IPS-18c (cell line): ENCODE data around the gene TMEM89.

ENCODE experiments used
- H3K4me3 ChIP-seq: 2 replicates; pipeline ENCODE4 v1.7.0; 2013; ENCODE audit warnings: low read depth, mild to moderate bottlenecking, low read length, moderate library complexity; ENCODE audit not compliant: insufficient read depth
- H3K9me3 ChIP-seq: one replicate; pipeline ENCODE4 v1.6.1; 2013; ENCODE audit warnings: mild to moderate bottlenecking, low read length, moderate library complexity; ENCODE audit not compliant: control insufficient read depth, insufficient read depth

The TMEM89 gene

DNA sequence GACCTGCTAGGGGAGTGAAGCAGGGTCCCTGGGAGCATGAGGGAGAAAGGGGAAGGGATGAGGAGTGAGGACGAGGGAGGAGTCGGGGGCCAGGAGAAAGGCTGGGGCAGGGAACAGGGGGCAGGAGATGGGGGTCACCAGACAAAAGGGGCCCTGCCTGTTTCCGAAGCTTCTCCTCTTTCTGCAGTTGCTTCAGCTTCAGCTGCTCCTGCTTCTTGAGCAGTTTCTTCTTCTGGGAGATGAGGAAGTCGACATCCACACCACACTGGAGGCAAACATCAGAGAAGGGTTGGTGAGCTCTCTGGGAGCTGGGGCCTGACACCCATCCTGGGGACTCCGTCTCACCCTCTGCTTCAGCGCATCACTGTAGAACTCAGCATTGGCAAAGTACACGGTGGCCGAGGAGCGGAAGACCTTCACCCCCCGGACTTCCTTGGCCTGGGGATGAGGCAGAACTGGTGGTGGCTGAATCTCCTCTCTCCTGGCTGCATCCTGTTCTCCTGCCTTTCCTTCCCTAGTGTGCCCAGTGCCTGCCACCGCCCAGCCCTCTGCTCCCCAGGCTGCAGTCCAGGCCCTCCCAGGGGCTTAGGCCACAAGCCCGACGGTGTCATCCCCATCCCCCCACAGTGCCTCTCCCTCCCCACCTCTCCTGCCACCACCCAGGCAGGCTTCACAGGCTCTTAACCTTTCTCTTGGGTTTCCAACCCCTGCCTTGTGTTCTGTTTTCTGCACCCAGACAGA lies 6.9 kb upstream of the TMEM89 start:
- Histone ChIP-seq H3K4me3 (no peak overlapping the region), H3K9me3 (no peaks in the 10 kb centered on the region)

- no peak overlapping the region for H3K4me3 ChIP-seq
- H3K9me3 ChIP-seq, result no peaks in the 10 kb centered on the region
These were observed 4.0 kb upstream of the TMEM89 start for GRCh38 chr3:48625600-48625999.

DNA sequence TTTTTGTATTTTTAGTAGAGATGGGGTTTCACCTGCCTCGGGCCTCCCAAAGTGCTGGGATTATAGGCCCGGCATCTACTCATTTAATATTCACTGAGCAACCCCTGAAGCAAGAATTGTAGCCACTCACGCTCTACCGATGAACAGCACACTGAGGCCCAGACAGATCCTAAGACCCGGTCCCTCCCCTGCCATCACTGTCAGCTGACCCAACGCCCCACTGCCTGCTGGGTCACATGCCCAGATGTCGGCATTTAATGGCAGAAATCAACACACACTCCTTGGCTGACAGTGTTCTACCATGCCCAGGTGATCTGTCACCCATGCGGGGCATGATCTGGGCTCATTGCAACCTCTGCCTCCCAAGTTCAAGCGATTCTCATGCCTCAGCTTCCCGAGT lies 3.2 kb upstream of the TMEM89 start:
- Histone ChIP-seq H3K9me3 (no peaks in the 10 kb centered on the region), H3K4me3 (no peak overlapping the region)

GRCh38 chr3:48623851-48624547 lies 2.4 kb upstream of the TMEM89 start:
- no peaks in the 10 kb centered on the region for H3K9me3 ChIP-seq
- no peak overlapping the region for H3K4me3 ChIP-seq

GRCh38 chr3:48619541-48620524 lies 1.7 kb downstream of the TMEM89 start:
- Histone ChIP-seq H3K4me3 (no peak overlapping the region), H3K9me3 (peaks cover 5% of the 10 kb centered on the region)

DNA sequence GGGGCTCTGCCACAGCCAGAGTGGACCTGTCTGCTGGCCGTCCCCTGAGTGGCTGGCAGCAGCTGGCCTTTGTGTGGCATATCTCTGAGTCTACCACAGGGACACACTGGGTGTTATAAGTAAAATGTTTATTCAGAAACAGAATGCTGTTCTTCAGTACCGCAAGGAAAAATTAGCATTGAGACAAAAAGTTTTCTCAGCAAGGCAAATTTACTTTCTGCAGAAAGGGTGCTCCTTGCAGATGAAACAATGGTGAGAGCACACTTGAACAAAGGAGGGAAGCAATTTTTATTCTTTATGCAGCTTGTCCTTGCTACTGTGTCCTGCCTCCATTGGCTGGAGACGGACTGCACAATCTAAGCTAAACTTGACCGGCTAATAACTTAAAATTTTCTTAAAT lies 4.0 kb downstream of the TMEM89 start:
- Histone ChIP-seq H3K4me3 (no peak overlapping the region), H3K9me3 (peaks cover 5% of the 10 kb centered on the region)

GRCh38 chr3:48614044-48614443 lies 7.5 kb downstream of the TMEM89 start:
- peaks cover 5% of the 10 kb centered on the region for H3K9me3 ChIP-seq

DNA sequence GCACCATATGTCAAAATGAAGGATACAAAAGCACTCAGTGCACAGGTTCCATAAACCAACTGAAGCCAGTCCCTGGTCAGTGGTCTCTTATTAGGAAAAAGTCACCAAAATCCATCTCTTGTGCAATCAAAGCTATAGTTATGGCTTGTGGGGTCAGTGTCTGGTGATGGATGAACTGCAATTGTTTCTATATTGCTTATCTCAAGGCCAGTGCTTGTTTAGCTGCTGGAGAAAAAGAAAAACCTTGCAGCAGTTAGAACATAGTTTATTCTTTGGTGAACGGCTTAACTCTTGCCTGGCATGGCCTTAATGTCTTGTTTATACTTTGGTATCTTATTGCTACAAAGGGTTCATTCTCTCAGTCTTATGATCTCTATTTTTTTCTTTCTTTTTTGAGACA lies 9.3 kb downstream of the TMEM89 start:
- Histone ChIP-seq H3K9me3 (no peaks in the 10 kb centered on the region), H3K4me3 (no peak overlapping the region)

More at GRCh38 chr3:48614044-48614443, 7.5 kb downstream of the TMEM89 start:
- no peak overlapping the region for H3K4me3 ChIP-seq

GRCh38 chr3:48609088-48610005 lies 12.2 kb downstream of the TMEM89 start, which contains the start of gene UQCRC1:
TSS of gene UQCRC1 (minus strand) at chr3:48609646. CDS start at chr3:48609620, 26 bp downstream.
- H3K4me3 ChIP-seq, result peak within 1 kb of the TSS; percentile 98
- H3K9me3 ChIP-seq, result no peaks in the 10 kb centered on the region

DNA sequence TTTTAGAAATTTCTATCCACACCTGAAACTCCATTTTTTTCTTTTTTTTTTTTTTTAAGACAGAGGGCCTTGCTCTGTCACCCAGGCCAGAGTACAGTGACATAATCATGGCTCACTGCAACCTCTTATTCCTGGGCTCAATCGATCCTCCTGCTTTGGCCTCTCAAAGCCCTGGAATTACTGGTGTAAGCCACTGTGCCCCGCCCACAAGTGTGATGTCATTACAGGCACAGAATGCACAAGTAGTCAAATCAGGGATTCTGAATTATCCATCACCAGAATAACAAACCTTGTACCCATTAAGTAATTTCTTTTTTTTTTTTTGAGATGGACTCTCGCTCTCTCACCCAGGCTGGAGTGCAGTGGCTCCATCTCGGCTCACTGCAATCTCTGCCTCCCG lies 14.1 kb downstream of the TMEM89 start:
- no peaks in the 10 kb centered on the region for H3K9me3 ChIP-seq
- H3K4me3 ChIP-seq, result no peak overlapping the region

- peaks cover 2% of the 10 kb centered on the region for H3K9me3 ChIP-seq
- no peak overlapping the region for H3K4me3 ChIP-seq
These were observed 20.0 kb downstream of the TMEM89 start for GRCh38 chr3:48601622-48601994.

GRCh38 chr3:48600711-48601621 lies 20.6 kb downstream of the TMEM89 start:
- Histone ChIP-seq H3K9me3 (peaks cover 2% of the 10 kb centered on the region), H3K4me3 (no peak overlapping the region)

DNA sequence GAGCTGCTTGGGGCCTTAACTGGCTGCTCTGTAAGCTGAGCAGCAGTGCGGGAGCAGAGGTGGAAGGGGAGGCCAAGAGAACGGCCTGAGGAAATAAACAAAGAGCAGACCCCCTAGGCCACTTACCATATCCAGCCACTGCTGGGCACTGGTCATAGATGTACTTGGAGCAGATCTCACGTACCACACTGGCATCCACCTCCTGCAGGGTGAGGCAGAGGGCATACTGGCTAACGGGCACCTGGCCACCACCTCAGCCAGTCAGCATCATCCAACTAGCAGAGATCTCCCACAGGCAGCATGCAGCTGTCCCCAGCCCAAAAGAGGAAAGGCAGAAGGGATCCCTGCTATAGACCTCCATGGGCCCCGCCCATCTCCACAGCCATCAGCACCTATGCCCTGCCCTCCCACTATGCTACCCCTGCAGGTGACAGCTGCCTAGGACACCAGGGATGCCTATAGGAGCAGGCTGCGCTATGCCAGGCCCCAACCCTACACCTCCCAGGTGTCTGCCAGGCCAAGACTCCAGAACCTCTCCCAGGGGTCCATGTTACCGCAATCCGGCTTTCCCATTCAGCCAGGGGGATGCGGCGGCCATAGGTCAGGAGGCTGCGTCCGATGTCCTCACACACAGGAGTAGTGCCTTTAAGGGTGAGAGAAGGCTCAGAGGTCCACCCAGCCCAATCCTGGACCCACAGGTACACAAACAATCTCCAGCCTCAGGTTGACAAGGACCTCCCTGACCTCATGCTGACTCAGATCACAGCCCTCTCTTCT lies 21.9 kb downstream of the TMEM89 start:
- peaks cover 2% of the 10 kb centered on the region for H3K9me3 ChIP-seq
- H3K4me3 ChIP-seq, result no peak overlapping the region

- peaks cover 2% of the 10 kb centered on the region for H3K9me3 ChIP-seq
- no peak overlapping the region for H3K4me3 ChIP-seq
These were observed 22.5 kb downstream of the TMEM89 start for GRCh38 chr3:48599077-48599501.
